GM18499 (cell line): Measurements from ENCODE around the gene VCAM1.
"Not testable (repeated sequence)": the region's sequence is repeated elsewhere in the genome, so short reads cannot be mapped to it uniquely, and the experiment has no call there.

Source experiments
- ATAC-seq: cut with Tn5 transposase; IDR thresholded peaks from one replicate; pipeline ENCODE4 v1.9.1; 2021; ENCODE audit warnings: moderate number of reproducible peaks; ENCODE audit not compliant: insufficient read depth, unreplicated experiment

The VCAM1 gene

DNA sequence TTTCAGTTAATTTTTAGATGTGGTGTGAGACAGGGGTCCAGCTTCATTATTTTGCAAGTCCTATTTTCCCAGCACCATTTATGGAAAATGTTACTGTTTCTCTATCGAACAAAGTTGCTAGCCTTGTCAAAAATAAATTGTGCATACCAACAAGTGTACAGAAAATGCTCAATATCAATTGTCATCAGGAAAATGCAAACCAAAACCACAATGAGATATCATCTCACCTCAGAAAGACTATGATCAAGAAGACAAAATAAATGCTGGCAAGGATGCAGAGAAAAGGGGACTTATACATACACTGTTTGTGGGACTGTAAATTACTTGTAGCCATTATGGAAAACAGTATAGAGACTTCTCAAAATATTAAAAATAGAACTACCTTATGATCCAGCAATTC lies 54.8 kb downstream of the VCAM1 start:
- no peak for ATAC-seq

DNA sequence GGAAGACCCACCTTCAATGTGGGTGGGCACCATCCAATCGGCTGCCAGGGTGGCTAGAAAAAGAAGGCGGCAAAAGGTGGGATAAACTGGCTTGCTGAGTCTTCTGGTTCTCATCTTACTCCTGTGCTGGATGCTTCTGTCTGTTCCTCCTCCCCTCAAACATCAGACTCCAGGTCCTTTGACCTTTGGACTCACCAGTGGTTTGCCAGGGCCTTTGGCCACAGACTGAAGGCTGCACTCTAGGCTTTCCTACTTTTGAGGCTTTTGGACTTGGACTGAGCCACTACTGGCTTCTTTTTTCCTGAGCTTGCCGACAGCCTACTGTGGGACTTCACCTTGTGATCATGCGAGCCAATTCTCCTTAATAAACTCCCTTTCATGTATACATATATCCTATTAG lies 55.9 kb downstream of the VCAM1 start:
- no peak for ATAC-seq

DNA sequence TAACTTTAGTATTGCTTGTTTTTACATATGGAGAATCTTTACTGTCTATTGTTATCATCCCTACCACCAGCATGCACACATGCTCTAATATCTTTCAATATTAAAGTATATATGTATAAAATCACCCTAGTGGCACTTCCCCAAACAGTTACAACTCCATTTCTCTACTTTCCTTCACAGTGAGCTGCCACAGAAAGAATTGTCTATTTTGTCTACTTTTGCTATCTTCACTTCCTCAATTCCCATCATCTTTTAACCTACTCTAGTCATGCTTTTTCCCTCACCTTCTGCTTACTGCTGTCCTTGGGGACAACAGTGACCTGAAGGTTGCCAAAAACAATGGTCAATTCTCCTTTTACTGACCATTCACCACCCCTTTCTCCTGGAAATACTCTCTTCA lies 59.2 kb downstream of the VCAM1 start:
- ATAC-seq, result no peak

DNA sequence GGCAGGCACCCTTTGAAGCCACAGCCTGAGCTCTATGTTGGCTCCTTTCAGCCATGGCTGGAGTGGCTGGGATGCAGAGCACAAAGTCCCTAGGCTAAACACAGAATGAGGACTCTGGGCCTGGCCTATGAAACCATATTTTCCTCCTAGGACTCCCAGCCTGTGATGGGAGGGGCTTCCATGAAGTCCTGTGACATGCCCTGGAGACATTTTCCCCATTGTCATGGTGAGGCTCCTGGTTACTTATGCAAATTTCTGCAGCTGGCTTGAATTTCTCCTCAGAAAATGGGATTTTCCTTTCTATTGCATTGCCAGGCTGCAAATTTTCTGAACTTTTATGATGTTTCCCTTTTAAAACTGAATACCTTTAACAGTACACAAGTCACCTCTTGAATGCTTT lies 61.3 kb downstream of the VCAM1 start:
- no peak for ATAC-seq

DNA sequence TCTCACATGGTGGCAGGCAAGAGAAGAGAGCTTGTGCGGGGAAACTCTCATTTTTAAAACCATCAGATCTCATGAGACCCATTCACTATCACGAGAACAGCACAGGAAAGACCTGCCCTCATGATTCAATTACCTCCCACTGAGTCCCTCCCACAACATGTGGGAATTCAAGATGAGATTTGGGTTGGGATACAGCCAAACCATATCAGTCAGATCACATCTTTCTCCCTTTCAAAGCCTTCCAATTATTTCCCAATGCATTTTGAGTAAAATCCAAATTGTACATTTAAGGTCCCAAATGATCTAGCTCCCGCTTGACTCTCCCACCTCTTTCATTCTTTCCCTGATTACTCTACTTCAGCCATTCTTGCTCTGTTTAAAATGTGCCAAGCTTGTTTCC lies 62.2 kb downstream of the VCAM1 start:
- not testable (repeated sequence) for ATAC-seq

DNA sequence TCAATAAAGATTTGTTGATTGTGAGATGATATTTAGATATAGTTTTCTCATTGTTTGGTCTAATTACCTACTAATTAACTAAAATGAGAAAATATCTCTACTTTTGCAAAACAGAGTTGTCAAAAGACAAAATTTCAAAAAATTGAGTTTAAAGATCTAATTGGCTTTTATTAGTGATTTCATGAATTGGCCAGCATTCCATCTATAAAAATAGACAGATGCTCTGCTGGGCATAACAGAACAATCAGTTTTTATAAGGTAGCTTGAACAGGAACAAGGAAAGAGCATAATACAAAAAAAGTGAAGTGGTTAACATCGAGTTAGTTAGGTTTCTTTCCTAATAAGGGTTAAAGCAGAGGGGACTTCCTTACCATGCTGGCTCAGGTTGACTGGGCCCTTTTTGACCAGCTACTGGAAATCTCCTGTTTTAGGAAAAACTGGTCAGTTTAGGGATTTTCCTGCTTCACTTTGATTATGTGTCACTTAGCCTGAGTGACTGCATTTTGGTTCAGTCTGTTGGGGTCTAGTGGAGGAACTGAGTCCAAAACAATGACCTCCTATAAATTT lies 63.0 kb downstream of the VCAM1 start:
- ATAC-seq, result no peak

DNA sequence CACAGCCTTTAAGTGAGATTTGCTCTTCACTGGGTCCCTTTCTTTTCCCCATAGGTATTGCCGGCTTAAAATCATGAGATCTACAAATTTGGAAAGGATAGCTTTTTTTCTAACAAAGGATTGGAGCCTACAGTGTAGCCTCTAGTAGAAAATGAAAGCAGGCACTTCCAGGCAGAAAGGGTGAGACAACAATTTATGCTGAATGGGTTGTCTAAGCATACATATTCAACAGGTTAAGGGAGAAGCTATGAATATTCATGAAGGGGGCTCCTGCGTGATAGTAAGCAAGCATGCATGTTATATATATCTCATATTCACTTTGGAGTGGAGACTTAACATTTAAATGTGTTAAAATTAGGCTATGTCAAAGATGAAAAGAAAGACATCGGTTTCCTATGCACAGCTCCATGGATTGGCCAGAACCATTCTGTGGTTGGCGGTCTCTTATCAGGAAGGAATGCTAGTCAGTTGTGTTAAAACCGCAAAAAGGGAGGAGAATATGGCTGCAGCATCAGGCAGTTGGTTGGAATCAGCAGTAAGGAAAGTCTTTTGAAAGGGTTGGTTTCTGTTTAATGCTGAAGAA lies 66.0 kb downstream of the VCAM1 start:
- ATAC-seq, result no peak

DNA sequence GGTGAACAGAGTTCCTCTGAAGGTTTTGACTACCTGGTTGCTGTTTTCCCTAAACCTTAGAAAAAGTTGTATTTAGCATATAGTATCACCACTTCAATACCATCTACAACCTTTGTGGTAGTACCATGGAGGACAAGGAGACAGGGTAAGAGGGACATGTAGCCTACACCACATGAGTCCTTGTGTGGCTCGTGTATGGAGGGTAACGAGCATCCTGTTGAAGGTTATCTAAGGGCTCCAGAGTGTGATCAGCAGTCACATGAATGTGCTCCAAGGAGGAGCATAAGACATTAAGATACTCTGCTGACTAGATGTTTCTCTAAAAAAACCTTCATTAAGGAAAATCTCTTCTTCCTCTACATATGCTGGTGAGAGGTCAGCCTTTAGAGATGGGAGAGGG lies 67.3 kb downstream of the VCAM1 start:
- ATAC-seq, result no peak
